B cell (primary cell): ENCODE data around the gene ELMO3. TPM values are rescaled to one million over a fixed set of nuclear protein-coding genes. Genes with fewer than 3 reads are reported as not detected.

Experiments
- ATAC-seq: fragments of 200-7000 bp; cut with Tn5 transposase; one replicate; pipeline ENCODE4 v1.10.0; 2021; ENCODE audit warnings: low read depth, mild to moderate bottlenecking, moderate number of reproducible peaks, moderate library complexity
- CTCF ChIA-PET: fragments of 350-600 bp; sonication (Branson Sonifier 250); formaldehyde crosslinking; loops from one replicate; lab custom pipeline; 2021; ENCODE audit warnings: antibody characterized with exemption, inconsistent platforms; lab: Charles Lee
- POLR2A ChIA-PET: fragments of 350-600 bp; sonication (Branson Sonifier 250); formaldehyde crosslinking; loops from one replicate; lab custom pipeline; 2021; ENCODE audit warnings: antibody characterized with exemption; lab: Charles Lee
- DNase-seq: peaks from one replicate; pipeline ENCODE4 v3.0.0; 2013
- H2AFZ ChIP-seq: 2 replicates; pipeline ENCODE4 v1.6.1; 2012; ENCODE audit warnings: mild to moderate bottlenecking, low read depth, low read length; ENCODE audit not compliant: insufficient read depth, poor library complexity, severe bottlenecking
- H3K27ac ChIP-seq, 2 donors: 1 replicate in 1 of 2; 2 replicates in 1 of 2; pipeline ENCODE4 v1.5.1; 2012 to 2013; ENCODE audit warnings: low read length in 2 of 2, mild to moderate bottlenecking in 2 of 2, moderate library complexity in 1 of 2
- H3K27me3 ChIP-seq, 4 experiments: fragments of 200-600 bp in 1 of 4; sonication (generic) in 1 of 4; replicated peaks in 1 of 4; 1 replicate in 2 of 4; 2 replicates in 2 of 4; pipeline versions ENCODE4 v1.6.1 to v1.7.0; 2013 to 2016; ENCODE audit warnings: low read length in 3 of 4, mild to moderate bottlenecking in 2 of 4, mixed read lengths in 1 of 4, moderate library complexity in 1 of 4; ENCODE audit not compliant: insufficient read depth in 4 of 4, control insufficient read depth in 3 of 4; ENCODE audit errors: control extremely low read depth in 1 of 4
- H3K36me3 ChIP-seq, 2 experiments: replicated peaks in 1 of 2; 1 replicate in 1 of 2; 2 replicates in 1 of 2; pipeline versions ENCODE4 v1.6.1 to v1.7.1; 2013; ENCODE audit warnings: low read length in 1 of 2; ENCODE audit not compliant: insufficient read depth in 2 of 2, control insufficient read depth in 1 of 2; ENCODE audit errors: control extremely low read depth in 1 of 2, extremely low read depth in 1 of 2
- H3K4me1 ChIP-seq, 2 donors: fragments of 200-600 bp in 1 of 2; sonication (generic) in 1 of 2; 1 replicate in 1 of 2; 2 replicates in 1 of 2; pipeline versions ENCODE4 v1.5.1 to v1.6.1; 2013 to 2017; ENCODE audit warnings: low read length in 2 of 2; ENCODE audit not compliant: control insufficient read depth in 2 of 2, insufficient read depth in 2 of 2
- H3K4me2 ChIP-seq: replicated peaks from 2 replicates; pipeline ENCODE3; 2012; ENCODE audit warnings: mild to moderate bottlenecking, low read depth, low read length; ENCODE audit not compliant: poor library complexity, severe bottlenecking
- H3K4me3 ChIP-seq, 5 experiments: fragments of 200-600 bp in 1 of 5; sonication (generic) in 1 of 5; 1 replicate in 3 of 5; 2 replicates in 2 of 5; pipeline versions ENCODE4 v1.5.1 to v1.7.0; 2011 to 2016; ENCODE audit warnings: low read length in 4 of 5, mild to moderate bottlenecking in 4 of 5, low read depth in 2 of 5, control low read depth in 1 of 5, moderate library complexity in 1 of 5; ENCODE audit not compliant: insufficient read depth in 1 of 5; ENCODE audit errors: control extremely low read depth in 1 of 5, extremely low read depth in 1 of 5
- H3K79me2 ChIP-seq: fragments of 200-600 bp; sonication (generic); one replicate; pipeline ENCODE4 v1.6.0; 2016; ENCODE audit warnings: low read length; ENCODE audit not compliant: control insufficient read depth, insufficient read depth
- H3K9ac ChIP-seq: fragments of 200-600 bp; sonication (generic); 2 replicates; pipeline ENCODE4 v1.6.1; 2017; ENCODE audit warnings: mild to moderate bottlenecking, low read length, moderate library complexity
- H3K9me3 ChIP-seq, 3 donors: one replicate each; pipeline versions ENCODE4 v1.6.1 to v1.7.1; 2013; ENCODE audit warnings: low read length in 2 of 3; ENCODE audit not compliant: control insufficient read depth in 2 of 3, insufficient read depth in 1 of 3; ENCODE audit errors: control extremely low read depth in 1 of 3
- H4K20me1 ChIP-seq: 2 replicates; pipeline ENCODE4 v1.6.0; 2012; ENCODE audit warnings: mild to moderate bottlenecking, low read length; ENCODE audit not compliant: insufficient read depth, control insufficient read depth, poor library complexity, severe bottlenecking
- H3K27ac Mint-ChIP-seq: one replicate; pipeline ENCODE4 v1.8.0; 2021; ENCODE audit warnings: mixed read lengths
- H3K27me3 Mint-ChIP-seq: one replicate; pipeline ENCODE4 v1.8.0; 2021; ENCODE audit warnings: mixed read lengths
- H3K4me1 Mint-ChIP-seq: one replicate; pipeline ENCODE4 v1.8.0; 2021; ENCODE audit warnings: mixed read lengths
- H3K4me3 Mint-ChIP-seq: one replicate; pipeline ENCODE4 v1.8.0; 2021; ENCODE audit warnings: mixed read lengths
- H3K9me3 Mint-ChIP-seq: one replicate; pipeline ENCODE4 v1.8.0; 2022; ENCODE audit warnings: mixed read lengths; ENCODE audit not compliant: insufficient read depth
- EZH2 ChIP-seq: IDR thresholded peaks from 2 replicates; pipeline ENCODE4 v1.6.1; 2012; ENCODE audit warnings: borderline replicate concordance, low read depth, mild to moderate bottlenecking, moderate library complexity, low read length; ENCODE audit not compliant: insufficient read depth, poor library complexity, severe bottlenecking
- WGBS: methylation state at CpG from one replicate; pipeline ENCODE4 v1.1.5; 2013; ENCODE audit warnings: missing lambda C conversion rate; ENCODE audit not compliant: insufficient coverage; 5-methylcytosine and 5-hydroxymethylcytosine counted together
- intact Hi-C: fragments of 100-400 bp; cut with micrococcal nuclease; formaldehyde crosslinking; loops from one replicate; pipeline ENCODE4 v1.10.0; 2022
- polyA plus RNA-seq: library from polyadenylated mRNA; depleted of rRNA; stranded (reverse); fragments of >200 nt; gene quantifications from 2 replicates; pipeline ENCODE4 v1.2.3, GENCODE V29; 2012
- total RNA-seq, 2 donors: library from RNA; stranded (reverse); fragments of 120-200 nt in 1 of 2; gene quantifications; 1 replicate in 1 of 2; 2 replicates in 1 of 2; pipeline versions ENCODE4 v1.2.3 to v1.2.4, GENCODE V29; 2013 to 2022
- TF ChIP-seq, protein P1 (sequence below): fragments of 200-600 bp; IDR thresholded peaks from one replicate; pipeline ENCODE4 v1.8.0; 2022; ENCODE audit warnings: antibody characterized with exemption, mild to moderate bottlenecking

ELMO3 gene
- total and polyA plus RNA-seq, 2 donors (not counting 1 experiment from before 2014, with no cell fraction given): 9.1 to 9.6 TPM

- Histone ChIP-seq H3K79me2 (no peaks in the 10 kb centered on the region), H3K4me1 (peaks cover 57 to 65% of the 10 kb centered on the region in 2 donors), H3K9ac (no peak overlapping the region), H3K4me3 (peak overlapping the region in 1 of 5 experiments; percentile 3), H3K4me2 (peak overlapping the region; percentile 78), H4K20me1 (peaks cover 20% of the 10 kb centered on the region), H2AFZ (no peak overlapping the region), H3K9me3 (peaks cover 0 to 50% (median 0%) of the 10 kb centered on the region in 3 donors), H3K27ac (no peak overlapping the region), H3K36me3 (no peaks in the 10 kb centered on the region), H3K27me3 (peaks cover 0 to 95% (median 61%) of the 10 kb centered on the region in 4 experiments)
- WGBS: 11% methylated on average over 81 of the region's 85 CpGs
- peak; percentile 53 for DNase-seq
- no peaks in the 10 kb centered on the region for H3K9me3 Mint-ChIP-seq
- peak overlapping the region; percentile 56 for H3K4me3 Mint-ChIP-seq
- ChIA-PET CTCF (interaction anchor here (0.6 to 0.8 kb wide), 2 partner anchors 10 to 565 kb away, joined by 3 read pairs; no protein-coding TSS in a partner anchor), POLR2A (interaction anchor here (0.6 kb wide), 2 partner anchors 27 to 130 kb away, joined by 3 to 4 read pairs; no protein-coding TSS in a partner anchor)
- TF ChIP-seq, protein P1, sequence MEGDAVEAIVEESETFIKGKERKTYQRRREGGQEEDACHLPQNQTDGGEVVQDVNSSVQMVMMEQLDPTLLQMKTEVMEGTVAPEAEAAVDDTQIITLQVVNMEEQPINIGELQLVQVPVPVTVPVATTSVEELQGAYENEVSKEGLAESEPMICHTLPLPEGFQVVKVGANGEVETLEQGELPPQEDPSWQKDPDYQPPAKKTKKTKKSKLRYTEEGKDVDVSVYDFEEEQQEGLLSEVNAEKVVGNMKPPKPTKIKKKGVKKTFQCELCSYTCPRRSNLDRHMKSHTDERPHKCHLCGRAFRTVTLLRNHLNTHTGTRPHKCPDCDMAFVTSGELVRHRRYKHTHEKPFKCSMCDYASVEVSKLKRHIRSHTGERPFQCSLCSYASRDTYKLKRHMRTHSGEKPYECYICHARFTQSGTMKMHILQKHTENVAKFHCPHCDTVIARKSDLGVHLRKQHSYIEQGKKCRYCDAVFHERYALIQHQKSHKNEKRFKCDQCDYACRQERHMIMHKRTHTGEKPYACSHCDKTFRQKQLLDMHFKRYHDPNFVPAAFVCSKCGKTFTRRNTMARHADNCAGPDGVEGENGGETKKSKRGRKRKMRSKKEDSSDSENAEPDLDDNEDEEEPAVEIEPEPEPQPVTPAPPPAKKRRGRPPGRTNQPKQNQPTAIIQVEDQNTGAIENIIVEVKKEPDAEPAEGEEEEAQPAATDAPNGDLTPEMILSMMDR: no peak
- peak; percentile 52 for TF ChIP-seq EZH2
- H3K27me3 Mint-ChIP-seq: peaks cover 56% of the 10 kb centered on the region
- no peak overlapping the region for H3K27ac Mint-ChIP-seq
- intact Hi-C loops: no loop called here
- peaks cover 40% of the 10 kb centered on the region for H3K4me1 Mint-ChIP-seq
- ATAC-seq: no peak
These were observed 33.5 kb upstream of the ELMO3 start for GRCh38 chr16:67165121-67166078.
